Right lung (tissue), 5 donors: ENCODE results near the gene KRTAP5-6. TPM values are rescaled to one million over a fixed set of nuclear protein-coding genes. Genes with fewer than 3 reads are reported as not detected.
A peak's percentile ranks its signal among the peaks of the same experiment; 100 is the strongest.
"Not testable (repeated sequence)": the region's sequence is repeated elsewhere in the genome, so short reads cannot be mapped to it uniquely, and the experiment has no call there.

ENCODE experiments used
- DNase-seq, 2 donors: peaks; one replicate each; pipeline ENCODE4 v3.0.0-alpha.2; 2013
- polyA plus RNA-seq, 5 donors: library from polyadenylated mRNA; unstranded; fragments of 120-200 nt; gene quantifications; one replicate each; pipeline versions ENCODE4 v1.2.1 to v1.2.3, GENCODE V29; 2013; ENCODE audit warnings: inconsistent platforms in 1 of 5, low replicate concordance in 1 of 5; ENCODE audit not compliant: insufficient read length in 5 of 5, insufficient read depth in 1 of 5

Gene KRTAP5-6
- polyA plus RNA-seq, 5 donors: not detected

DNA sequence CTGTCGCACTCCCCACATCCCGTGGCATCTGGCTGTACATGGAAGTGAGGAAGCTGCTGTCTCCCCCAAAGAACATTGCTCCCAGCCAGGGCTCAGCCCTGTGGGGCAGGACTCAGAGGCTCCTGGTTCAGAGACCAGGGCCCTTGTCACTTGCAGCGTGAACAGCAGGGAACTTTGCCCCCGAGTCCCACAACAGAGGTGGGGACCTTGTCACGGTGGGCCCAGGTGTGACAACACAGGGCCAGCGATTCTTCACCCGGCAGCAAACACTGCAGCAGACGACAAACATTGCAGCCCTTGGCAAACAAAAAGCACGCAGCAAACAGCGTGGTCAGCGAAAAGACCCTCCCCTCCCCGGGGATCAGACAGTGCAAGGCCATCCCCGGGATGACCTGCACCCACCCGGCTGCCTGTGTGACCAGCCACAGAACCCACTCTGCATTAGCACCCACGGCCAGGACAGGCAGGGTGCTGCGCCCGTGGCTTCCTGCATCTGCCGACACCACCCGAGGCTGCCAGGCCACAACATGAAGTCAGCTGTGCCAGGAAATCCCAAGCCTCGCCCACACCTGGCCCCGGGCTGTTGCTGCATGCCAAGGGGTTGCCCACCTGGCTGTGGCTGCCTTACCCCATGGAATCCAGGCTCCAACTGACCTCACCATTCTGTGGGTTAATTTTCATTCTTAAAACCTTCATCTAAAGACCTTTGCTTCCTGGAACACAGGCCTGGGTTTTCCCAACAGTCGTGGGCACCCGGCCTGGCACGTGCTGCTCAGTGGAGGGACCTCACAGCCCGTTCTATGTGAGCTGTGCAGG lies 35.3 kb upstream of the KRTAP5-6 start:
- DNase-seq: not testable (repeated sequence)

DNA sequence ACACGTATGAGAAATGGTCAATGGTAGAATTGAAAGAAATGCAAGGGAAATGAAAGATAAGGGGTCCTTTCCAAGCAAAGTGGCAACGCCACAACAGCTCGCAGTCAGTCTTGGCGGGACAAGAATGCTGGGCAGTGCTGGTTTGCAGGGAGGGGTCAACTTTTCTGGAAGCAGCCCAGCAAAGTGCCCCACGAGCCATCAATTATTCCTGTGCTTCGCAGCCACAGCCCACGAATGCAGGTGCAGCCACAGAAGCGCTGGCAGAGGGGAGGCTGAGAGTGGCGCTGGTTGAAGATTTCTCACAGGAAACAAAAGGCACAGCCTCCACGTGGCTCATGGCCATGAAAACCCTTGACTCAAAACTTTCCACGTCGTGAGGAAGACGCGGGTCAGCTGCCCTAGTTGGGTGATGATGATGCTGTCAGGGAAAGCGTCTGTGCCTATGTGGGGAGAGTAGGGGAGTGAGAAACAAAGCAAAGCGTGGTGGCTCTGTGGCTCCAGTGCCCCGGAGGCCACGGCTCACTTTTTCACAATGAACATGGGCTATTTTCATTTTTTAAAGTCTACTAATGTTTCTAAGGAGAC lies 34.2 kb upstream of the KRTAP5-6 start:
- not testable (repeated sequence) for DNase-seq

- no peak for DNase-seq
These were observed 31.7 kb upstream of the KRTAP5-6 start for GRCh38 chr11:1665313-1665712.

DNA sequence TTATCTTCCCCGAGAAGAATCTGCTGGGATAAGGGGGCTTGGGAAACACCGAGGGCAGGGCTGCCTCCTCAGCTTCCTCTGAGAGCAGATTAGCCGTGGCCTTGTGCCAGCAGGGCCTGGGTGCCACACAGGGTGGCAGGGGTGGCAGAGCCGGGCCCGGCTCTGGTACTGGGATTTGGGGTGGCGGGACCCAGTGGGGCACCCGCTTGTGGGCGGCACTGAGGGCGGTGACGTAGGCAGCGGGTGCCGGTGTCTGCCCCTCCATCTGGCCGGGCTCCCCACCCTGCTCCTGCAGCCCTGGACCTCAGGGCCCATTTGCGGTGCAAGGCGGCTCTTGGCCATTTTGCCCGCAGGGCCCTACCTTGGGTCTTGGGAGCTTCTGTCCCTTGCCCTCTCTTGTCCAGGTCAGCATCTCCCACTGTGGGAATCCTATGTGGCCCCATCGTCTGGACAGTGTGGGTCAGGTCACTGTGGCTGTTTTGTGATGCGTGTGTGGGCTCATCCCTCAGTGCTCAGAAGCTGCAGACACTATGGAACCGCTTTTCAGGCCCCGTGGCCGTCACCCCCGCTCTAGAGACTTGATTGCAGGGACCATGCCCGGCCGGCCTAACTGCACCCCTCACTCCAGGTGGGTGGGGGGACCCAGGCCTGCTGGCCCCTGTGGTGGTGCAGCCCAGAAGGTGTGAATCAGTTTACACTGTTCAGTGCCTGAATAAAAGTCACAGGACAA lies 29.7 kb upstream of the KRTAP5-6 start:
- no peak for DNase-seq

DNA sequence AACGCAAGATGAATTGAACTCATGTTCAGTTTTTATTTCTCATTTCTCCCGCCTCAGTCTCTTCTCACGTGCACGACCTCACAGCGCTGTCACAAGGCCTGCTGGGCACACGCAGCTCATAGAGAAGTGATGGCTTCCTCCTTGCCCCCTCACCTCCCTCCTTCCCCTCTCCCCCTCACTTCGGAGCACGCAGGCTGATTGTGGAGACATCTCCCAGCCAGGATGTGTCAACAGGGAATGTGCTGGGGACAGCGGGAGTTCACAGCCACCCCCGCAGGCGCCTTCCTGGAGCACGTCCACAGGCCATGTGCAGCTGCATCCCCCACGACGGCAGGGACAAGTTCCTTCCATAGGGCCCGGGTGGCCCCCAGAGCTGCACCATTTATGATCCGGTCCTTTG lies 29.1 kb upstream of the KRTAP5-6 start:
- no peak for DNase-seq

GRCh38 chr11:1668911-1669473 lies 28.0 kb upstream of the KRTAP5-6 start:
- DNase-seq: no peak

DNA sequence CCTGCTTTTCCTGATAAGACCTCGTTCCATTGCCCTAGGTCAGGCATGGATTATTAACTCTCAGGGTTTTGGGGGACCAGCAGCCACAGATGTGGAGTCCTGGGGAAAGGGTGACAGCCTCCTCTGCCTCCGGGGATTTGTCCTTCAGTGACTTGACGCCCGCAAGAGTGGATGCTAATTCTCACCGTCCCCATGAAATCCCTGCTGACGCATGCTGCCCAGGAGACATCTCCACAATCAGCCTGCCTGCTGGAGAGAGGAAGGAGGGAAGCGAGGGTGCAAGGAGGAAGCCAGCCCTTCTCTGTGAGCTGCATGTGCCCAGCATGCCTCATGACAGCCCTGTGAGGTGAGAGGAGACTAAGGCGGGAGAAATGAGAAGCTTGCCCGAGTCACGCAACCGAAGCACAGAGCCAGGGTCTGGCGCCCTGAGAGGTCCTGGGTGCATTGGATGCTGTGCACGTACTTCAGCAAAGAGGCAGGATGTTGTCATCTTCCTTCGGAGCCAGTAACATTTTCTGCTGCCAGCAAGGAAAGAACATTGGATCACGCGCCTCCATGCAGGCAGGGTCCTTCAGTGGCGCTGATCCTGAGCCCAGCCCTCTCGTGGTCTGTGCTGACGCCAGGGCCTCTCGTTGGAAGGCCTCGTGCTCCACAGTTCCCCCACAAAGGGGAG lies 27.3 kb upstream of the KRTAP5-6 start:
- no peak for DNase-seq

- DNase-seq: not testable (repeated sequence)
These were observed 26.5 kb upstream of the KRTAP5-6 start for GRCh38 chr11:1670457-1670856.

DNA sequence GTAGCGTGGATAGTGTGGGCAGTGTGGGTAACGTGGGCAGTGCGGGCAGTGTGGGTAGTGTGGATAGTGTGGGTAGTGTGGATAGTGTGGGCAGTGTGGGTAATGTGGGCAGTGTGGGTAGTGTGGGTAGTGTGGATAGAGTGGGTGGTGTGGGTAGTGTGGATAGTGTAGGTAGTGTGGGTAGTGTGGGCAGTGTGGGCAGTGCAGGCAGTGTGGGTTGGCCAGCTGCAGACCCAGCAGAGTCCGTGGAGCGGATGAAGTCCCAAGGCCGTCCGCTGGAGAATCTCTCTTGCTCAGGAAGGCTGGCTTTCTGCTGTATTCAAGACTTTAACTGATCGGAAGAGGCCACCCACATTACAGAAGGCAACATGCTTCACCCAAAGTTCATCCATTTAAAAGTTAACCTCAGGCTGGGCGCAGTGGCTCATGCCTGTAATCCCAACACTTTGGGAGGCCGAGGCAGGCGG lies 26.1 kb upstream of the KRTAP5-6 start:
- no peak for DNase-seq

- DNase-seq: no peak
These were observed 25.3 kb upstream of the KRTAP5-6 start for GRCh38 chr11:1671658-1672057.

DNA sequence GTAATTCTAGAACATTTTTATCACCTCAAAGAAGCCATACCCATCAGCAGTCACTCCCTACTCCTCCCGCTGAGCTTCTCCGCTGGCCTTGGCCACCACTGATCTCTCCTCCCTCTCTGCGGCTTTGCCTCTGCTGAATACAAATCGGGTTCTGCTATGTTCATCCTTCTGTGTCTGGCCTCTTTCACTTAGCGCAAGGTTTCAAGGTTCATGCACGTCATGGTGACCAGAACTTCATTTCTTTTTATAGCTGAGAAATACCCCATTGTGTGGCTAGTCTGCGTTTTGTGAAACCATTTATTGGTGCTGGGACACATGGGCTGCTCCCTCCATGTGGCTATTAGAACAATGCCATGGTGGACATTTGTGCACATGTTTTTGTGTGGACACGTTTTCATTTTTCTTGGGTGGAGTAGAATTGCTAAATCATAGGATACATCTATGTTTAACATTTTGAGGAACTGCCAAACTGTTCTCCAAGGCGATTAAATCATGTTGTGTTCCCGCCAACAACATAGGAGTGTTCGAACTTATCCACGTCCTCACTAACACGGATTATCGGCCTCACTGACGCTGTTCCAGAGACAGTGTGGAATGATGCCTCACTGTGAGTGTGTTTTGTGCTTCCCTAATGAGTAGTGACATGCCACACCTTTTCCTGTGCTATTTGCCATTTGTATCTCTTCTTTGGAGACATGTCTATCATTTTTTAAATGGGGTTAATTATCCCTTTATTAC lies 24.2 kb upstream of the KRTAP5-6 start:
- DNase-seq: no peak

GRCh38 chr11:1673446-1674172 lies 23.4 kb upstream of the KRTAP5-6 start:
- DNase-seq: no peak

DNA sequence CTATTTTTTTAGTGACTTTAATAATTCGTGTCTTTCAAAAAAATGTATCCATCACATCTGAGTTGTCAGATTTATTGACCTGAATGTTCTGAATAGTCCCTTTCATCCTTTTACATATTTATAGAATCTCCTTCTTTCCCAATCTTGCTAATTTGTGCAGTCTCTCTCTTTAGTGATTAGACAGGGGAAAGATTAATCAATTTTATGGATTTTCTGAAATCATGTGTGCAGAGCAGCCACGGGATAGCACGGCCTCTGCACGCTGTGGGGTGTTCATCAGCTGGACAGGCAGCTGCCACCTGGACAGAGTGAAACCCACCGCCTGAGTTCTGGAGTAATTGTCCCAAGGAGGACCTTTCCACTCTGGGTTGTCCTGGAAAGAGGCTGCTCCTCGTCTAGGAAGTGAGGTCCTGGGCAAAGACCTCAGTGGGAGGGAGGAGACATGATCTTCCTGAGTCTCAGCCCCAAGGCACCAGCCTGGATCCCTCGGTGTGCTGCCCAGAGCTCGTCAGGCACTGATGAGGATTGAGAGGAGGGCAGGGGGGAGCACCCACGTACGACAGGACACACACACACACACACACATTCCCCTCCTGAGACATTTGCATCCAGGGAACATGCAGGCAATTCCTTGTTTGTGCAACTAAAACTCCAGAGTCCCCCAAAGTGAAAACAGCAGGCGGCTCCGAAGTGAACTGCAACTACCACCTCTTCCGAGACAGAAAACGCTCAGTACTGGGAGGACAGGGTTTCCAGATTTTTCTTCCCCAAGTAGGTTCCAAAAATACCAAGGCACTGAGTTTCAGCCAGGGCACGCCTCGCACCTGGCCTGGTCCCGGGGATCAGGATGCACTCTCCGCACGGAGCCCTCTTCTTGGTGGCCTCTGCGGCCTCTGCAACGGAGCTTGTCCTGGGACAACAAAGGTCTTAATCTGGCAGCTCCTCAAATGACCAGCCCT lies 22.5 kb upstream of the KRTAP5-6 start:
- DNase-seq: no peak

GRCh38 chr11:1675536-1676228 lies 21.3 kb upstream of the KRTAP5-6 start:
- DNase-seq: no peak

GRCh38 chr11:1676229-1676740 lies 20.7 kb upstream of the KRTAP5-6 start:
- no peak for DNase-seq

GRCh38 chr11:1679881-1680280 lies 17.1 kb upstream of the KRTAP5-6 start:
- DNase-seq: no peak

DNA sequence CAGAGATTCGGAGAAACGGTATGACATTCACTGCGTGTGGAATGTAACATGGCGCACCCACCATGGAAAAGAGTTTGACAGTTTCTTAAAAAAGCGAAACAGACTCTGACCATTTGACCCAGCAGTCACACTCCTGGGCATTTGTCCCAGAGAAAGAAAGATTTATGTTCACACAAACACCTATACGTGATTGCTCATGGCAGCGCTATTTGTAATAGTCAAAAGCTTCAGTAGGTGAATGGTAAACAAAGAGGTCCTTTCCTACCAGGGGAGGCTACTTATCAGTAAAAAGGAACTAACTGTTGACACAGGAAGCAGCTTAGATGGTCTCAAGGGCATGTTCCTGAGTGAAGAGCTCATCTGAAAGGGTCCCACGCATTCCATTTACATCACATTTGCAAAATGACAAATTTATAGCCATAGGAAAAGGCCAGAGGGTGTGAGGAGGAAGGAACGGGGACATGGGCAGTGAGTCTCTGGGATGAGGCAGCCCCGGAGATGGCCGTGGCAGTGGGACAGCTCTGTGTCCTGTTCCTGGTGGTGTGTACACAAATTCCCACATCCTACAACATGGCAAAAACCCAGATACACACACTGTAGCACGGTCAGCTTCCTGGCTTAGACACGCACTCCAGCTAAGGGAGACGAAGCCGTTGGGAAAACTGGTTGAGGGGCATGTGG lies 14.6 kb upstream of the KRTAP5-6 start:
- peak; percentile 30 to 38 for DNase-seq

DNA sequence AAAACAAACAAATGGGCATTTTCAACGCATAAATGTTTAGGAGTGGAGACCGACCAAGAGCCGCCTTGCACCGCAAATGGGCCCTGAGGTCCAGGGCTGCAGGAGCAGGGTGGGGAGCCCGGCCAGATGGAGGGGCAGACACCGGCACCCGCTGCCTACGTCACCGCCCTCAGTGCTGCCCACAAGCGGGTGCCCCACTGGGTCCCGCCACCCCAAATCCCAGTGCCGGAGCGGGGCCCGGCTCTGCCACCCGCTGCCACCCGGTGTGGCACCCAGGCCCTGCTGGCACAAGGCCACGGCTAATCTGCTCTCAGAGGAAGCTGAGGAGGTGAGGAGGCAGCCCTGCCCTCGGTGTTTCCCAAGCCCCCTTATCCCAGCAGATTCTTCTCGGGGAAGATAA lies 13.8 kb upstream of the KRTAP5-6 start:
- not testable (repeated sequence) for DNase-seq
